Measurements from ENCODE around the gene EIF4E1B.

DNA sequence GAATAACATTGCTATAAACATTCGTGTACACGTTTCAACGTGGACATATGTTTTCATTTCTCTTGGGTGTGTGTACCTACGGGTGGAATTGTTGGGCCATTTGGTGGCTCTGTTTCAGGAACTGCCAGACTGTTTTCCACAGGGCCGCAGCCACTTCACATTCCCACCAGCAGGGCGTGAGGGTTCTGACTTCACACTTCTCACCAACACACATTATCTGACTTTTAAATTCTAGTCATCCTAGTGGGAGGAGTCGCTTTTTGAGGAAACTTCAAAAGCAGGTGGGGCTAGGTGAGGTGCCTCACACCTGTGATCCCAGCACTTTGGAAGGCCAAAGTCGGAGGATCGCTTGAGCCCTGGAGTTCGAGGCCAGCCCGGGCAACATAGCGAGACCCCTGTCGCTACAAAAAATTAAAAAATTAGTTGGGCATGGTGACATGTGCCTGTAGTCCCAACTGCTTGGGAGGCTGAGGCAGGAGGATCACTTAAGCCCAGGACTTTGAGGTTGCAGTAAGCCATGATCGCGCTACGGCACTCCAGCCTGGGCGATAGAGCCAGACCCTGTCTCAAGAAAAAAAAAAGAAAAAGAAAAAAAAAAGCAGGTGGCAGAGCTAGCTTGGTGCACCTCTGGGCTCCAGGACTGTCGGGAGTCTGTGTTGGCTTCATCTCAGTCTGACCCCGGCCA is 45.3 kb downstream of the EIF4E1B start:
- TF ChIP-seq, protein P1, sequence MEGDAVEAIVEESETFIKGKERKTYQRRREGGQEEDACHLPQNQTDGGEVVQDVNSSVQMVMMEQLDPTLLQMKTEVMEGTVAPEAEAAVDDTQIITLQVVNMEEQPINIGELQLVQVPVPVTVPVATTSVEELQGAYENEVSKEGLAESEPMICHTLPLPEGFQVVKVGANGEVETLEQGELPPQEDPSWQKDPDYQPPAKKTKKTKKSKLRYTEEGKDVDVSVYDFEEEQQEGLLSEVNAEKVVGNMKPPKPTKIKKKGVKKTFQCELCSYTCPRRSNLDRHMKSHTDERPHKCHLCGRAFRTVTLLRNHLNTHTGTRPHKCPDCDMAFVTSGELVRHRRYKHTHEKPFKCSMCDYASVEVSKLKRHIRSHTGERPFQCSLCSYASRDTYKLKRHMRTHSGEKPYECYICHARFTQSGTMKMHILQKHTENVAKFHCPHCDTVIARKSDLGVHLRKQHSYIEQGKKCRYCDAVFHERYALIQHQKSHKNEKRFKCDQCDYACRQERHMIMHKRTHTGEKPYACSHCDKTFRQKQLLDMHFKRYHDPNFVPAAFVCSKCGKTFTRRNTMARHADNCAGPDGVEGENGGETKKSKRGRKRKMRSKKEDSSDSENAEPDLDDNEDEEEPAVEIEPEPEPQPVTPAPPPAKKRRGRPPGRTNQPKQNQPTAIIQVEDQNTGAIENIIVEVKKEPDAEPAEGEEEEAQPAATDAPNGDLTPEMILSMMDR (IDR thresholded peaks at IDR 0.05): no peak
- no peak for TF ChIP-seq POLR2A (IDR thresholded peaks at IDR 0.05)

Data from lower leg skin (tissue), 3 donors.